Calu3 (cell line): Measurements from ENCODE around the gene CELA3A. TPM values are rescaled to one million over a fixed set of nuclear protein-coding genes. Genes with fewer than 3 reads are reported as not detected.
A peak's percentile ranks its signal among the peaks of the same experiment; 100 is the strongest.

ENCODE experiments used
- BruUV-seq: library from RNA; stranded (reverse); fragments of 400-500 nt; replicated peaks from 2 replicates; lab custom pipeline; 2021; lab: Mats Ljungman, UMichigan
- CTCF ChIA-PET: fragments of 300-600 bp; sonication (Branson Sonifier 250); formaldehyde crosslinking; loops from one replicate; lab custom pipeline; 2022; ENCODE audit warnings: antibody characterized with exemption; lab: Charles Lee
- DNase-seq: peaks from one replicate; pipeline ENCODE4 v3.0.0; 2022
- H3K27ac Mint-ChIP-seq: one replicate; pipeline ENCODE4 v1.8.0; 2022; ENCODE audit warnings: mixed read lengths; ENCODE audit not compliant: unreplicated experiment
- H3K27me3 Mint-ChIP-seq: one replicate; pipeline ENCODE4 v1.8.0; 2022; ENCODE audit warnings: mixed read lengths; ENCODE audit not compliant: unreplicated experiment
- H3K36me3 Mint-ChIP-seq: one replicate; pipeline ENCODE4 v1.8.0; 2022; ENCODE audit warnings: mild to moderate bottlenecking, moderate library complexity, mixed read lengths; ENCODE audit not compliant: insufficient read depth, unreplicated experiment
- H3K4me1 Mint-ChIP-seq: one replicate; pipeline ENCODE4 v1.8.0; 2022; ENCODE audit warnings: mild to moderate bottlenecking, low read depth, mixed read lengths; ENCODE audit not compliant: unreplicated experiment
- H3K4me3 Mint-ChIP-seq: one replicate; pipeline ENCODE4 v1.8.0; 2022; ENCODE audit warnings: mild to moderate bottlenecking, low read depth, moderate library complexity, mixed read lengths; ENCODE audit not compliant: unreplicated experiment
- H3K9me3 Mint-ChIP-seq: one replicate; pipeline ENCODE4 v1.8.0; 2022; ENCODE audit warnings: low read depth, mixed read lengths; ENCODE audit not compliant: unreplicated experiment
- intact Hi-C: fragments of 100-400 bp; cut with micrococcal nuclease; formaldehyde crosslinking; loops from one replicate; pipeline ENCODE4 v1.10.0; 2022; ENCODE audit not compliant: unreplicated experiment
- total RNA-seq: library from RNA; stranded (reverse); gene quantifications from 2 replicates; pipeline ENCODE4 v1.2.3, GENCODE V29; 2022
- TF ChIP-seq, protein P1 (sequence below): fragments of 200-600 bp; IDR thresholded peaks from one replicate; pipeline ENCODE4 v1.8.0; 2022; ENCODE audit warnings: antibody characterized with exemption; ENCODE audit not compliant: unreplicated experiment

Gene CELA3A
- total RNA-seq, 1 experiment from 2014 or later: not detected

DNA sequence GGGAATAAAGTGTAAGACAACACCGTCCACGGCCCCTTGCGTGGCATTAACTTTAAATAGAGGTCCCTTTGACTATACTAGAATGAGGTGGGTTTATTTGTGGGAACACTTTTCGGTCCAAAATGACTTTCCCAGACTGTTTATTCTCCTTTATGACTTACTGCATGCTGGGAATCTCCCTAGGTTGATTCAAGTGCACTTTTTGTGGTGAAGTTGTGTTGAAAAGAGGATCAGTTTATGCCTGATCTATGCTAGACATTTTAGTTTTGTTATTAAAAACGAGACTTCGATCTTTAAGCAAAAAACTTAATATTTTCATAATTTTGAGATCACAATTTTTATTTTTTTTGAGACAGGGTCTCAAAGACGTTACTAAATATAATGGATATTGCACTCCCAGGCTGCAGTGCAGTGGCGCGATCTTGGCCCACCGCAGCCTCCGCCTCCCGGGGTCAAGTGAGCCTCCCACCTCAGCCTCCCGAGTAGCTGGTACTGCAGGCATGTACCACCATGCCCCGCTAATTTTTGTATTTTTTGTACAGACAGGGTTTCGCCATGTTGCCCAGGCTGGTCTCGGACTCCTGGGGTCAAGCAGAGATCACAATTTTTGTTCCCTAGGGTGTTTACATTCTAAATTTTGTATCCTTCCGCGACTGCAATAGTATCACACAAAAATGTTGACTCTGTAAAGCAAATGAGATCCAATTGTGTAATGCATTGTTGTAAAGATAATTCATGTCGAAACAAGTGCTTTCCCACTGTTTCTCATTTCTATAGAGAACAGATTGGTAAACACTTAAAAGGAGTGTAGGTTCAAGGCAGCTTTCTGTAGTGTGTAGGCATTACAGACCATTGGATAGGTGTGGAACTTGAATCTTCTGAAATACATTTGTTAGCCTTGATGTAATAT lies 52.7 kb downstream of the CELA3A start:
- CTCF ChIA-PET: interaction anchor here (0.6 to 1.4 kb wide), 2 partner anchors 15 to 581 kb away, joined by 3 read pairs; no protein-coding TSS in a partner anchor
- peaks cover 10% of the 10 kb centered on the region for H3K4me1 Mint-ChIP-seq
- peak; percentile 13 for DNase-seq
- H3K27ac Mint-ChIP-seq: peak overlapping the region; percentile 95
- intact Hi-C loops: no loop called here
- H3K4me3 Mint-ChIP-seq: peak overlapping the region; percentile 83
- TF ChIP-seq, protein P1, sequence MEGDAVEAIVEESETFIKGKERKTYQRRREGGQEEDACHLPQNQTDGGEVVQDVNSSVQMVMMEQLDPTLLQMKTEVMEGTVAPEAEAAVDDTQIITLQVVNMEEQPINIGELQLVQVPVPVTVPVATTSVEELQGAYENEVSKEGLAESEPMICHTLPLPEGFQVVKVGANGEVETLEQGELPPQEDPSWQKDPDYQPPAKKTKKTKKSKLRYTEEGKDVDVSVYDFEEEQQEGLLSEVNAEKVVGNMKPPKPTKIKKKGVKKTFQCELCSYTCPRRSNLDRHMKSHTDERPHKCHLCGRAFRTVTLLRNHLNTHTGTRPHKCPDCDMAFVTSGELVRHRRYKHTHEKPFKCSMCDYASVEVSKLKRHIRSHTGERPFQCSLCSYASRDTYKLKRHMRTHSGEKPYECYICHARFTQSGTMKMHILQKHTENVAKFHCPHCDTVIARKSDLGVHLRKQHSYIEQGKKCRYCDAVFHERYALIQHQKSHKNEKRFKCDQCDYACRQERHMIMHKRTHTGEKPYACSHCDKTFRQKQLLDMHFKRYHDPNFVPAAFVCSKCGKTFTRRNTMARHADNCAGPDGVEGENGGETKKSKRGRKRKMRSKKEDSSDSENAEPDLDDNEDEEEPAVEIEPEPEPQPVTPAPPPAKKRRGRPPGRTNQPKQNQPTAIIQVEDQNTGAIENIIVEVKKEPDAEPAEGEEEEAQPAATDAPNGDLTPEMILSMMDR: no peak
- no peaks in the 10 kb centered on the region for H3K27me3 Mint-ChIP-seq
- BruUV-seq: TSS peak; percentile 37
- peaks cover 59% of the 10 kb centered on the region for H3K36me3 Mint-ChIP-seq
- H3K9me3 Mint-ChIP-seq: no peaks in the 10 kb centered on the region

DNA sequence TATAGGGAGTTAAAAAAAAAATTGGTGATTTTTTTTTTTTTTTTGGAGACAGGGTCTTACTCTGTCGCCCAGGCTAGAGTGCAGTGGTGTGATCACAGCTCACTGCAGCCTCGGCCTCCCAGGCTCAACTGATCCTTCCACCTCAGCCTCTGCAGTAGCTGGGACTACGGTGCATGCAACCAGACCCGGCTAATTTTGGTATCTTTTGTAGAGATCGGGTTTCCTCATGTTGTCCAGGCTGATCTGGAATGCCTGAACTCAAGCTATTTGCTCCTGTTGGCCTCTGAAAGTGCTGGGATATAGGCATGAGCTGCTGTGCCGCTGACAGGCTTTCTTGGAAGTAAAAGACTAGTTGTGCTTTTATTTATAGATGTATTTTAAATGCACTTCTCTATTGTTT lies 54.0 kb downstream of the CELA3A start:
- no peaks in the 10 kb centered on the region for H3K9me3 Mint-ChIP-seq
- H3K4me1 Mint-ChIP-seq: peaks cover 9% of the 10 kb centered on the region
- no peak for DNase-seq
- no peak overlapping the region for H3K27ac Mint-ChIP-seq
- TF ChIP-seq, protein P1: no peak
- H3K27me3 Mint-ChIP-seq: no peaks in the 10 kb centered on the region
- peaks cover 64% of the 10 kb centered on the region for H3K36me3 Mint-ChIP-seq
- H3K4me3 Mint-ChIP-seq: peak overlapping the region; percentile 41
- CTCF ChIA-PET: interaction anchor here (0.7 kb wide), 2 partner anchors 12 to 1519 kb away, joined by 4 read pairs; no protein-coding TSS in a partner anchor
- intact Hi-C loops: loop anchor here (5.0 kb wide), 1 partner anchor 37 kb away; no protein-coding TSS in a partner anchor
- BruUV-seq: no TSS peak

DNA sequence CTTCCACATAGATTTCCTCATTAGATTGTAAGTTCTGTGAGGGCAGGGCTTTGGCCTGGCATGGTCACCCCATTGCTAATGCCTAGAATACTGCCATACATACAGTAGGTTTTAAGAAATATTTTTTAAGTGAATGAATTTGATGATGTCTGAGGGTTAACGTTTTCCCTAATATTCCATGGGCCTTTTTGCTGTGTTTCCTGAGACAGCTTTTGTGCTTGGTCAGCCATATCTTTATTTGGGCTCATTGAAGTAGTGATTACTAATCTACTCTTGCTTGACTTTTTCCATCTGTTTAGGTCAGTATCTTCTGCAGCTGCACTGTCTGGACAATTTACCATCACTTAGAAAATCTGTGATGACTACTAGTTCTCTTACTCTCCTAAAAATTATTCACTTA lies 54.6 kb downstream of the CELA3A start:
- H3K27me3 Mint-ChIP-seq: no peaks in the 10 kb centered on the region
- TF ChIP-seq, protein P1: no peak
- CTCF ChIA-PET: interaction anchor here (0.7 kb wide), 1 partner anchor 11 kb away, joined by 4 read pairs; no protein-coding TSS in a partner anchor
- H3K27ac Mint-ChIP-seq: no peak overlapping the region
- peaks cover 9% of the 10 kb centered on the region for H3K4me1 Mint-ChIP-seq
- no peak for DNase-seq
- intact Hi-C loops: loop anchor here (5.0 kb wide), 1 partner anchor 36 kb away; no protein-coding TSS in a partner anchor
- BruUV-seq: no TSS peak
- no peak overlapping the region for H3K4me3 Mint-ChIP-seq
- H3K36me3 Mint-ChIP-seq: peaks cover 64% of the 10 kb centered on the region
- H3K9me3 Mint-ChIP-seq: no peaks in the 10 kb centered on the region

DNA sequence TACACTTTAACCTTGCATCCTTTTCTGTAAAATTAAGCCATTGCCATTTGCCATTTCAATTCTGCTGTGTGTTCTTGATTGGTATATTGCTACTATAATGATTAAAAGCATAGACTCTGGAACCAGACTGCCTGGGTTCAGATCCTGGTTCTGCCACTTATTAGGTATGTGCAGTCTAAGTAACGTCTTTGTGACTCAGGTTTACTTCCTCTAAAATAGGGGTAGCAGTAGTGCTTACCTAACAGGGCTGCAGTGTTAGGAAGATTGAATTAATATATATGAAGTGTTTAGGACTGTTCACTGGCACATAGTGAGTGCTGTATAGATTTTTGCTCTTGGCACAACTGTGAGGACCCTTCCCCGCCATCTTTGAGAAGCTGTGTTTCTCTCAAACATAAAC lies 55.5 kb downstream of the CELA3A start:
- no peaks in the 10 kb centered on the region for H3K27me3 Mint-ChIP-seq
- no peak for DNase-seq
- TF ChIP-seq, protein P1: no peak
- BruUV-seq: no TSS peak
- CTCF ChIA-PET: no interaction called here
- intact Hi-C loops: loop anchor here (5.0 kb wide), 1 partner anchor 35 kb away; no protein-coding TSS in a partner anchor
- no peak overlapping the region for H3K27ac Mint-ChIP-seq
- H3K36me3 Mint-ChIP-seq: peaks cover 57% of the 10 kb centered on the region
- no peaks in the 10 kb centered on the region for H3K9me3 Mint-ChIP-seq
- H3K4me1 Mint-ChIP-seq: peaks cover 9% of the 10 kb centered on the region
- no peak overlapping the region for H3K4me3 Mint-ChIP-seq
